GM21360 (cell line): ENCODE measurements around the gene FOXQ1.
"Not testable (repeated sequence)": the region's sequence is repeated elsewhere in the genome, so short reads cannot be mapped to it uniquely, and the experiment has no call there.

Experiments used
- ATAC-seq: cut with Tn5 transposase; IDR thresholded peaks from one replicate; pipeline ENCODE4 v1.9.1; 2021; ENCODE audit warnings: mild to moderate bottlenecking, moderate library complexity; ENCODE audit not compliant: unreplicated experiment

The FOXQ1 gene

DNA sequence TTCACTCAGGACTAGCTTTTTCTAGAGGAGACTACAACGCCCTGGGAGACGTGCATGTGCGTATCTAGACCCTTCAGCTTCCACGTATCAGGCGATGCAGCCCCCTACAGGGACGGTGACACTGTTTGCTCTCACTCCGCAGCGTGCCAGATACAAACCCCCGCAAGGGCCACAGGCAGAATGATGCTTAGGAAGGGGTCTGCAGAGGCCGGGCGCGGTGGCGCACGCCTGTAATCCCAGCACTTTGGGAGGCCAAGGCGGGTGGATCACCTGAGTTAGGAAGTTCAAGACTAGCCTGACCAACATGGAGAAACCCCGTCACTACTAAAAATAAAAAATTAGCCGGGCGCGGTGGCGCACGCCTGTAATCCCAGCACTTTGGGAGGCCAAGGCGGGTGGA lies 6.7 kb downstream of the FOXQ1 start:
- not testable (repeated sequence) for ATAC-seq

DNA sequence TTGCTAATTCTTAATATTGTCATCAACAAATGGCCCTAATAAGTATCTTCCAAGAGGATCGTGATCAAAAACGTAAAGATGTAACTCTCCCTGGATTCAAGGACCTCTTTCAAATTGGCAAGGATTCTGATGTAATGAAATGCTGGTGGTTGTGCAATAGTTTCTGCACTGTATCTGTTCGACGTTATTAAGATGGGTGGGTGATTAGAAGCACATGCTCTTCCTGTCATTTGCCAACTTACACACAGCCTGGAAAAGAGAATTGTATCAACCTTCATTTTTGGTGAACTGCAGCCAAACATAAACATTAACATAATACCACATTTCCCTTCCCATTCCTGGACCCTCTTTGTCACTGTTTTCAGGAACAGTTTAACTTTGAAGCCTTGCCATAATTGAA lies 9.8 kb downstream of the FOXQ1 start:
- no peak for ATAC-seq

DNA sequence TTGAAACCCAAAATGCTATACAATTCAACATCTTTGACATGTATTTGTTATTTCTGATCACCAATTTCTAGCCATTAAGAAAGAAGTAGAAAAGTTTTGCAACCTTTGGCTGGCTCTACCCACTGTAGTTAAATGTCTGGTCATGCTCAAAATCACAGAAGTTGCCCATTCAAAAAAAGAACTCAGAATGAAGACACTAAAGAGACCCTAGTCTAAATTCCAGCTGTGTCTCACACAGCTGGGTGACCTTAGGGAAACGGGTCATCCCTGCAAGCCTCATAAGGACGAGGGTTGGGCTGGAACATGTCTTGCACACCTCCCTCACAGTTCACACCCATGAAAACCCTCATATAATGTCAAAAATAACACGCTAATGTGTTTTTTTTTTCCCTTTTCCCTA lies 10.3 kb downstream of the FOXQ1 start:
- no peak for ATAC-seq

DNA sequence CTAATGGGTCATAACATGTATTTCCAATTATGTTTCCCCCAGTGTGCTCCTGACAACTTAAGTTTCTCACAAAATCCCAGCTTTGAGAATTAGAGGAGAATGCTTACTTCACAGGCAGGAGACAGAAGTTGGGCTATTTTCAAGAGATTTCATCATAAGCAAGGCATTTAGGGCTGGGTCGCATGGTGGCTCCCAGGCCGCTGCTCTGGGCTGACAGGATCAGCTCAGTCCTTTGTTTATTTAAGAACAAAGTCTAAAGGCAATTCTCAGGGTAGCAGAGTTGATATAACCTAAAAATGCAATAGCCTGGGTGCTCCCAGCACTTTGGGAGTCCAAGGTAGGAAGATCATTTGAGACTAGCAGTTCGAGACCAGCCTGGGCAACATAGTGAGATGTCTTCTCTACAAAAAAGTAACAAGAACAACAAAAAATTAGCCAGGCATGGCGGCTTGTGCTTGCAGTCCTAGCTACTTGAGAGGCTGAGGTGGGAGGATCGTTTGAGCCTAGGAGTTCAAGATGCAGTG lies 10.9 kb downstream of the FOXQ1 start:
- ATAC-seq: no peak

DNA sequence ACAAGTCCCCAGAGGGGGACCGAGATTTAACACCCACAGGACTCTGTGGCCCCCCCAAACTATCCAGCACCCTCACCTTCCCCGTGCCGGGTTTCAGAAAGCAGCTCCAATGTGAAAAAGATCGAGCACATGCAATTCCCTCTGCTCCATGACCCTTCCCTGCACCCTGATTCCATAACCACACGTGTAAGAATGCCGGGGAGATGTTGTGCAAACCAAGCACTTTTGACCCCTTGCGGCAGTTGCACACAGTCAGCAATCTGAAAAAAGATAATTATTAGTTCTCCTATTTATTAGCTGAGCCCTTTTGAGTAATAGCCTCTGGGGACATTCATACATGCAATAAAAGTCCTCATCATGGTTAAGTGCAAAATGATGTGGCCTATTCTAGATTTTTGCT lies 13.0 kb downstream of the FOXQ1 start:
- no peak for ATAC-seq

DNA sequence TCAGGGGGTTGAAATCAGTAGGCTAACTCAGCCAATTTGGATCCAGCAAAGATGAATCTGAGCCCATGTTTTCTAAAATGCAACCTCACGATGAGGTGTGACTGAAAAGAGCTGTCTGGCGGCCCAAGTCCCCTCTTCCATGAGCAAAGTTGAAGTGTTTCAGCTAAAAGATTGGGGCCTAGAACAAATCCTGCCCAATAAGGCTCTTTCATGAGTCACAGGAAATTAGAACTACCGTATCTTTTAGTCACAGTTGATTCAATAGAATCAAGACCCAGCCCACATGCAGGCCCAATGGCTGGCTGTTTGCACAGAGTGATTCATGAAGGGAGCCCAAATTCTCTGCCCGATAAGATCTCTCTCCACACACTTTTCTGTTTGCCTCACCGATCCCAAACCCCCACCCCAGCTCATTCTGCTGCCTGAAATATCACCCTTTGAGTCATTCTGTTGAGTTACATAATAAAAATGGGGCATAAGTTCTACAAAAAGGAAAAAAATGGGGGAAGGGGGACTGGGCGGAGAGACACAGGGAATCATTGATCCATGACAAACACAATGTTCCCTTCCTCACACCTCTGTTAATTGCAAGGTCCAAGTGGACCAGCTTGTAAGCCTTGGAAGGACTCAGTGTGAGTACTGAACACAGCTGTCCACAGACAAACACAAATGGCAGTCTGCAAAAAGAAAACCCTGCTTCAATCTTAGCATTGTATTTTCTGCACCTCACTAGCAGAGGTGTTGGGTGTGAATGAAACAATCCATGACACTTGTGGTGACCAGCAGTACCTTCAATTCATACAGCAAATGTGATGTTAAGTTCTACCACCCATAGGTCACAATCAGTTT lies 13.8 kb downstream of the FOXQ1 start:
- ATAC-seq: no peak

DNA sequence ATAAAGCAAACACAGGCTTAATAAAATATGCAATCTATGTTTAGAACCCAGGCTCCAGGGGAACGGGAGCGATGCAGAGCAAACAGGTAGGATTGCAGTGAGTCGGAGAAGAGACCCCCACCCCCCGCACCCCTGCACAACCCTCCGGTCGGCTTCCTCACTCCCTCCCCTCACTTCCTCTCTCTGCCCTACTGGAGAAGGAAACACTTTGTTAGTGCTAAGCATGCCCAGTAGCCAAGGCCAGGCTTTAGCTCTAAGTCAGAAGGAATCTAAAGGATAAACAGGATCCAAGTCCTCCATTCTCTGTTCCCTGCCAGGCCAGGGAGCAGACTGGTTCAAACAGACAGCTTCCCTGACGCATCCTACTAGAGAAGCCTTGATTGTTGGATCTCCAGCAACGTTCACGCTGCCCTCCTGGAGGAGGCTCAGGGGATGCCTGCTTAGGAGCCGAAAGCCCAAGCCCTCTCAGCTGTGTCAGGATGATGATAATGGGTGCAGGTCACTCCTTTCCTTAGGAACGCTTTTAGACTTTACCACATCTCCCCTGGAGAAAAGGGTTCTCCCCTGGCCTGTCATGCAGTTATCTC lies 14.7 kb downstream of the FOXQ1 start:
- no peak for ATAC-seq

DNA sequence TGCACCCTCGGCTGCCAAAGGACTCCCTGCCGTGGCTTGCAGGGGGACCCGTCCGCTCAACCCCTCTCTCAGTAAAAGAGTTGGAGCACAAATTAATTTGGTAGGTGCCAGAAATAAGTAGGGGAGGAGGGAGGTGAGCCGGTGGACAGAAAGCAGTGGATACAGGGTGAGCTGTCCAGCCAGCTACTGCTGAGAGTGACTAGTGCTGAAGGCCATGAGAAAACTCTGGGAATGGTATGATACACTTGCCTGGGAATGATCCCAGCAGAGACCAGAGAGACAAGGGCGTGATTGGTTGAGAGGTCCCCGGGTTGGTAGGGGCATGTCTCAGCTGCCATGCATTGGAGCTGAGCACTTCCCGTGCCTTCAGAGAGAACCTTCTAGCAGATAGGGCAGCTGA lies 15.7 kb downstream of the FOXQ1 start:
- no peak for ATAC-seq

DNA sequence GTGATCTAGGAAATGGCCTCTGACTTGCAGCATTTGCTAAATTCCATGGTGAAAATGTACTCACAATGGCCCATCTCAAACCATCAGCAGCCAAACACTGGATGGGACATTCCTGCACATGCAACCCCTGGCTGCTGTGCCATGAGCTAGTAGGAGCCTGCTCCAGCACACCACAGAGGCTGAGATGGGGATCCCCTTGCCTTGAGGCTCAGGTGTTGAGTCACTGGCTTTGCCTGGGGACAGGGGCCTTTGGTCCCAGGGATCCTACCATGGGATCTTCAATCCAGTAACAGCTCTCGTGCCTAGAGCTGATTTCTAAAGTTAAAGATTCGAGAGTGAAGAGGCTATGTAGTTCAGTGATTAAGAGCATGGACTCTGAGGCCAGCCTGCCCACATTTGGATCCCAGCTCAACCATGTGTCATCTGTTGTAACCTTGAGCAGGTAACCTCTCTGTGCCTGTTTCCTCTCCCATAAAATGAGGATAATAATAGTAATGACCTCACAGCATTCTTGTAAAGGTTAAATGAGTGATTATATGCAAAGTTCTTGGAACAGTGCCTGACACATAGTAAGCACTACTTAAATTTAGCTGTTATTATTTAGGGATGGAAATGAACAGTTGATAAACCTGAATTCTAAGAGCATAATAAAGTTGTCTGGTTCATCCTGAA lies 16.4 kb downstream of the FOXQ1 start:
- ATAC-seq: no peak

DNA sequence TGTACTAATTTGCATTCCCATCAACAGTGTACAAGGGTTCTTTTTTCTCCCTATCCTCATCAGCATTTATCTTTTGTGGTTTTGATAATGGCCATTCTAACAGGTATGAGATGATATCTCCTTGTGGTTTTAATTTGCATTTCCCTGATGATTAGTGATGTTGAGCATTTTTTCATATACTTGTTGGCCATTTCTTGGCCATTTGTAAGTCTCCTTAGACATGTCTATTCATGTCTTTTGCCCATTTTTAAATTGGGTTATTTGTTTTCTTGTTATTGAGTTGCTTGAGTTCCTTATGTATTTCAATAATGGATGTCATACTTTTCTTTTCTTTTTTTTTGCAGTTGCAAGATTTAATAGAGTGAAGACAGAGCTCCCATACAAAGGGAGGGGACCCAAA lies 17.8 kb downstream of the FOXQ1 start:
- ATAC-seq: no peak

DNA sequence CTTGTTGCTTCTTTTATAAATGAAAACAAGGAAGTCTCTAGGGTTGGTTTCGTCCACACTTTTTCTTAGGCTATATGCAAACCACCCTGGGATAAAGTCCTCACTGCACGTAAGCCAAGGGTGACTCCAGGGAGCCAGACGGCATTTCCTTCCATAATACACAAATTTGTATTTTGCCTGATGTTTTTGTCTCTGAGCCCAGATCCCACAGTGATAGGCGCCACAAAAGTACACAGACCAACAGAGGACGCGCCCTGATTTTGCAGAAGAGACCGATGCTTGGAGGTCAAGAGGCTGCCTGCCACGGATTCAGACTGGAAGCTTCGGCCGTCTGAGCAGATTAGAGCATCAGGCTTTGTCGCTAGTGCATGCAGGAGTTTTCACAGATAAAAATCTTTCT lies 22.8 kb downstream of the FOXQ1 start:
- no peak for ATAC-seq

DNA sequence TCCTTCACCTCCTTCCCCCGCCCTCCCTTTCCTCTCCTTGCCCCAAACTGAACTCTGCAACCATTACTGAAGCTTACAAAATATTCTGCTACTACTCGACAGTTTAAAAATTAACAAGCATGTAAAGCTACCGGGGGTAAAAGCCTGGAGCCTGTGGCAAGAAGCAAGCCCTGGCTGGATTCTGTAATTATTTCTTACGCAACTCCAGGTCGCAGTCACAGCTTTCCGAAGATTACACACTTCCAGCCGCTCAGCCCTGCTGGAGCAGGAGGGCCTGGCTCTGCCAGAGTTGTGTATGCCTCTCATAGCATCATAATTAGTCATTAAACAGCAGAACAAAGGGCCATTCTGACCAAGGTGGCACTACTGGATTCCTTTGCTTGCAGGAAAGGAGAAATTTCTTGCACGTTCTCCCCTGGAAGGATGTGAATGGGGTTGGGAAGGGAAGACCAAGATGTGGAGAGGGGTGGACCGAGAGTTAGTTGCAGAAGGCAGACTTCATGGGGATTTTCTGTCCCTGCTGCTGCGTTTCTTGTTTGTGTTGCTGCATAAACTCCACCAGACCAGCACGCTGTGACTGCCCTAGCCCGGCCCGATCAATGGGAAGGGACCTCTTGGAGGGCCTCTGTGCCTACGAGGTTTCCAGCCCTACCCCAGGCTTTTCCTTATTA lies 23.6 kb downstream of the FOXQ1 start:
- no peak for ATAC-seq

DNA sequence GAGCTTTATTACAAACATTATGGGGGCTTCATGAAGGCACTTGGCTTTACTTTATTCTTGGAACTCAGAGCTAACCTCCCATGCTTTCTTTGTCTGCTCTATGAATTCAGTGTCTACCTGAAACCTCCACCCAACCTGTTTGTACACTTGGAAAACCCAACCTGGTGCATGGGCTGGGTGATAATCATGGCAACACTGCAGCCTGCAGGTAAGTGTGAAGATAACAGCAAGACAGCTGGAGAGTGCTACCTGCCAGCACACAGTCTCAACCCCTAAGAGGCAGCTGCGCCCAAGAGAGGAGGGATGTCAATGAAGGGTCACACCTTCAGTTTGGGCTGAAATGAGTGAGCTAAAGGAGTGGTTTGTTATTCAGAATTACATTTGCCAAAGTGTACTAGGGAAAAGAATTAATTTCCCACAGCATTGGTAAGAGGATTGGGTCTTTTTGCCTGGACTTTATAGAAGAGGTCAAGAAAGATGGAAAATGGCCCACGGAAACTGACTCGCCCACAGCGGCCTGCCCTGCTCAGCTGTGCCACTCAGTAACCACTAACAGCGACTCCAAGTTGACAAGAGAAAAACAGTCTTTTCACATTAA lies 24.4 kb downstream of the FOXQ1 start:
- ATAC-seq: no peak

DNA sequence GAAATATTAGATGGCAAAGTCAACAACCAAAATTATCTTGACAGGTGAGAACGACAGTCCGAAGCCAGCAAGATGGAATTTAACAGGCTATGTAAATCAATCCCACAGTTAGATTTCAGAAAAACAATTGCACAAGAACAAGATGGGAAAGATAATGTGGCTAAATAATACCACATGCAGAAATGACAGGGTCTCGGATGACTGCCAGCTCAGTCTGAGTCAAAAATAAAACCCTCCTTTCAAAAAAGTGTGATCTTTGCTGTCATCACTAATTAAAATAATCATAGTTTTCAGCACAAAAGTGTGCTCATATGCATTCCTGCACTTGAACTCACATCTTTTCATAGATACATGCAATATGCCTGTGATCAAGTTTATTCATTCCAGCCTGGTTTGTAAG lies 25.9 kb downstream of the FOXQ1 start:
- no peak for ATAC-seq

DNA sequence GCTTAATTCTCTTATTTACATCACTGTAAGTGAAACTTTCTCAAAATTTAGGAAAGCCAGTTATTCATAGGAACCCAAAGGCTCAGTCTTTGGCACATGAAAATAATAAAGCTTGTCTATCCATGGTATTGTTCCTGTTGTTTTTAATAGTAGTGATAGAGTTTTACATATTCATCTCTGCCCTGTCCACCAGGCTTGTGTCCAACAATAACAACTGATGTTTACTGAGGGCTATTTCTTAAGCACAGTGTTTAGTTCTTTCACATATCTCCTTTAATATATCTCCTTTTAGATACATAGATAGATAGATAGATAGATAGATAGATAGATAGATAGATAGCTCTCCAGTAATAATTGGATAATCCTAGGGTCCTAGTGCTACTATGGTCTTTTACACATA lies 34.2 kb downstream of the FOXQ1 start:
- ATAC-seq: no peak

DNA sequence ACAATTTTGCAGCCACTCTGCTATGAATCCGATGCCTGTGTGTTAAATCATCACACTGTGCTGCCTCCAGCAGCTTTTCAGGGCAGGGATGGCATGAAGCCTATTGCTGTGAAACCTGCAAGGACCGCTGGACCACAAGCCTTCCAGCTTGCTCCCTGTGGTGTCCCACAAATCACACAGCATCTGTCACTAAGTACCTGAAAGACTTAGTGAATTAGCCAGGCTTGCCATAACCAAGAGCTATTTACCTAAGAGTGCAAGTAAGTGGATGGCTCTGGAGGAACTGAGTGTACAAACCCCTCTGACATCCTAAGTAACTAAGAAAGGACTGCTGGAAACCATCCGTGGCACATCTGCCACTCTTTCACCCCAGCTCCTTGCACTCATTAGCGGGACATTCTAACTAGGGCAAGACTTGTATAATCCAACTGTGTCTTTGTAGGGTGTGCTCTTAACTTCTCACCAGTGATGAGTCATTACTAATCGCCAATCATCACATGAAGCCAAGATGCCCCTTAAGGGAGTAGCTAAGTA lies 34.7 kb downstream of the FOXQ1 start:
- ATAC-seq: no peak

DNA sequence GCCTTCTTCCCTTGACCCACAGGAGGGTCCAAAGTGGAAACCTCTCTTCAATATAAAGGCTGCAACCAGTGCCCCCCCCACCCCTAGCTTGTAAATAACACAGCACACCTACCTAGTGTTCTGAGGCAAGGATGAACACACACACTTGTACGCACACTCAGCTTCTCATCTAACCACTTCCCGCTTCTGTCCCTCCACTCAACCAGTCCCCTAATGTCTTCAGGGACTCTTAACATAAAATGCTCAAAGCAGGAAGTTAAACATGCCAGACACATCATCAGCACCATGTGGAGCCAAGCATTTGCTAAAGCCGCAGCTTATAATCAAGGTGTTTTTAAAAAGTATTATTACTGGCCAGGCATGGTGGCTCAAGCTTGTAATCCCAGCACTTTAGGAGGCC lies 35.3 kb downstream of the FOXQ1 start:
- no peak for ATAC-seq

DNA sequence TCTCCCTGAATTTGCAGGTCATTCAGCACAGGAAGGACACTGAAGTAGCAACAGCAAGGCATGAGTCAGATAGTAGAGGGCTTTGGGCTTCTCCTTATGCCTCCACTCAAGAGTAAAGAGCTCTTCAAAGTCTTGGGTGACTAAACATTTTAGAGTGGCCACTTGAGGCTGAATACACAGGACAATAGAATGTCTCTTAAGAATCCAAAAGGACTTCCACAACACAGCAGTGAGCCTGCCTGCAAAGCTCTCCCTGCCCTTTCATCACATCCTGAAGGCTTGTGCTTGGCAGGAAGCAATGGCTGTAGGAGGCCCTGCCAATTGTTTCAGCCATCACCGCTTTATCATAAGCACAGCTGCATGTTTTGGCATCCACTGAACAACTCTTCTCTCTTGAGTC lies 36.8 kb downstream of the FOXQ1 start:
- ATAC-seq: no peak

DNA sequence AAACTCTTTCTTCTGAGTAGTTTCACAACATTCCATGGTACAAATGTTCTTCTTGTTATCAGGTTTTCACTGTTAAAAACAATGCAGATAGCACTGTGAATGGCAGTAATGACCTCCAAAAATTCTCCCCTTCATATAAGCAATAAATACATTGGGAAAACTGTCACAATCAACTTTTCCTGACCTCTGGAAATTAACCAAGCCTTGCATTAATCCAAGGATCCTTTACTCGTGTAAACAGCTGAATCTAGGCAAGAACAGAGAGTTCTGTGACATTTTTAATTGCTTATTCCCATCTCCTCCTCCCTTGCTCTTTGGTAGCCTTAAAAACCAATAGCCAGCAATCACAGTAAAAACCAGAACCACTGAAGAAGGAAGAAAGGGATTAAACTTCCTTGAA lies 37.8 kb downstream of the FOXQ1 start:
- ATAC-seq: no peak

DNA sequence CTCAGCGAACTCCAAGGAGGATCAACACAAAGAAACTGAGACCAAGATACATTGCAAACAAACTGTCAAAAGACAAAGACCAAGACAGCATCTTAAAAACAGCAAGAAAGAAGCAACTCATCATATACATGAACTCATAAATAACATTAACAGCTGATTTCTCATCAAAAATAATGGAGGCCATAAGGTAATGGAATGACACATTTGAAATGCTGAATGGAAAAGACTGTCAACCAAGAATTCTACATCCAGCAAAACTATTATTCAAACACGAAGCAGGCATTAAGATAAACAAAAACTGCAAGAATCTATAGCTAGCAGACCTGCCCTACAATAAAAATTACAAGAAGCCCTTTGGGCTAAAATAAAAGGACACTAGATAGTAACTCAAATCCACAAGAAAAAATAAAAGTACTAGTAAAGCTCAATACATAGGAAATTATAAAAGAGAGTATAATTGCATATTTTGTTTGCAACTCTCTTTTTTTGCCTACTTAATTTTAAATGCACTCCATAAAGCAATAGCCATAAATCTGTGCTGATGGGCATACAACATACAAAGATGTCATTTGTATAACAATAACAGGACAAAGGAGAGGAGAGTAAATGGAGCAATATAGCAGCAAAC lies 39.6 kb downstream of the FOXQ1 start:
- no peak for ATAC-seq
